ENCODE data around the gene IFRD2. TPM values are rescaled to one million over a fixed set of nuclear protein-coding genes. Genes with fewer than 3 reads are reported as not detected.

IFRD2 gene
- total and polyA plus RNA-seq, 2 of the 8 experiments (the other 6 are each of a cell fraction or from before 2014, with no cell fraction given), result 76.7 to 88.8 TPM

DNA sequence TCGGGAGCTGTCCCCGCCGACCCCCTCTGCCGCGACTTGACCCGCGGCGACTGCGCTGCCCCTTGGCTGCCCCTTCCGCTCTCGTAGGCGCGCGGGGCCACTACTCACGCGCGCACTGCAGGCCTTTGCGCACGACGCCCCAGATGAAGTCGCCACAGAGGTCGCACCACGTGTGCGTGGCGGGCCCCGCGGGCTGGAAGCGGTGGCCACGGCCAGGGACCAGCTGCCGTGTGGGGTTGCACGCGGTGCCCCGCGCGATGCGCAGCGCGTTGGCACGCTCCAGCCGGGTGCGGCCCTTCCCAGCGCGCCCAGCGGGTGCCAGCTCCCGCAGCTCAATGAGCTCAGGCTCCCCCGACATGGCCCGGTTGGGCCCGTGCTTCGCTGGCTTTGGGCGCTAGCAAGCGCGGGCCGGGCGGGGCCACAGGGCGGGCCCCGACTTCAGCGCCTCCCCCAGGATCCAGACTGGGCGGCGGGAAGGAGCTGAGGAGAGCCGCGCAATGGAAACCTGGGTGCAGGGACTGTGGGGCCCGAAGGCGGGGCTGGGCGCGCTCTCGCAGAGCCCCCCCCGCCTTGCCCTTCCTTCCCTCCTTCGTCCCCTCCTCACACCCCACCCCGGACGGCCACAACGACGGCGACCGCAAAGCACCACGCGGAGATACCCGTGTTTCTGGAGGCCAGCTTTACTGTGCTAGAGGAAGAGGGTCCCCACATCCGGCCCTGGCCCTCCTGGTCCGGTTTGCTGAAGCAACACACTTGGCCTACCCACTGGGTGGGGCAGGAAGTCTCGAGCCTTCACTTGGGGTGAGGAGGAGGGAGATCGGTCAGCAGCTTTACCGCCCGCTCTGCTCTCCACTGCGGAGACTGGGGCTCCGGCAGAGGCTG is 48.5 kb upstream of the IFRD2 start, which contains the start of gene RASSF1 (continued):
- TF ChIP-seq RNF2 (IDR thresholded peaks at IDR 0.05; ENCODE audit: borderline replicate concordance, low read depth, low read length, missing control alignments, poor library complexity, severe bottlenecking) (peak; percentile 44), KDM4A (IDR thresholded peaks at IDR 0.05; ENCODE audit: low read depth, low read length, severe bottlenecking) (peak; percentile 94), SIN3A (conservative IDR thresholded peaks at IDR 0.05 in 1 of 2, IDR thresholded peaks at IDR 0.05 in 1 of 2; ENCODE audit: low read depth in 1 of 2, low read length in 2 of 2) (no peak), HDAC2 (IDR thresholded peaks at IDR 0.05; ENCODE audit: borderline replicate concordance in 1 of 2, low read depth in 2 of 2, low read length in 2 of 2) (no peak)

All from H1 (cell line).